Fibroblast of skin of back (primary cell): ENCODE results near the gene OR4Q2. TPM values are rescaled to one million over a fixed set of nuclear protein-coding genes. Genes with fewer than 3 reads are reported as not detected.
"Not testable (repeated sequence)": the region's sequence is repeated elsewhere in the genome, so short reads cannot be mapped to it uniquely, and the experiment has no call there.

Experiments
- DNase-seq: peaks from one replicate; pipeline ENCODE4 v3.0.0-alpha.2; 2013
- polyA plus RNA-seq, 2 experiments: library from polyadenylated mRNA; unstranded; fragments of 120-200 nt; gene quantifications; one replicate each; pipeline ENCODE4 v1.2.1, GENCODE V29; 2013; ENCODE audit not compliant: insufficient read length in 2 of 2

OR4Q2 gene
- not detected for polyA plus RNA-seq (2013, experiment 1 of 2; ENCODE audit: insufficient read length)
- polyA plus RNA-seq (2013, experiment 2 of 2; ENCODE audit: insufficient read length): not detected

DNA sequence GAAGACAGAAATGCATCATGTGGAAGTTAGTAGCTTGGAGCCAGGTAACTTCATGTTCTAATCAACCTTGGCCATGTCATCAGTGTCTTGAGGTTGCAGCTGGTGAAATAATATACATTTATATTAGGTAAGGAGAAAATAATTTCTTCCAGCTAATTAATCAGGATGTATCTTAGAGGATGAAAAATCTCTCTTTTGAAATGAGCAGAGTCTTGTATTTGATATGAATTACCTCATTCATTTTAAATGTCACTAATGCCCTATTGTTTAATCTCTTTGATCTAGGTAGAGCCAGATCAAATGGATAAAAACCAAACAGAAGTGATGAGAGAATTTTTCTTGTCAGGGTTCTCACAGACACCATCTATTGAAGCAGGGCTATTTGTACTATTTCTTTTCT, at the start of gene OR4Q2:
OR4Q2 (plus strand) TSS at position 301 of the 400 bp plus-strand sequence.
- no peak for DNase-seq

DNA sequence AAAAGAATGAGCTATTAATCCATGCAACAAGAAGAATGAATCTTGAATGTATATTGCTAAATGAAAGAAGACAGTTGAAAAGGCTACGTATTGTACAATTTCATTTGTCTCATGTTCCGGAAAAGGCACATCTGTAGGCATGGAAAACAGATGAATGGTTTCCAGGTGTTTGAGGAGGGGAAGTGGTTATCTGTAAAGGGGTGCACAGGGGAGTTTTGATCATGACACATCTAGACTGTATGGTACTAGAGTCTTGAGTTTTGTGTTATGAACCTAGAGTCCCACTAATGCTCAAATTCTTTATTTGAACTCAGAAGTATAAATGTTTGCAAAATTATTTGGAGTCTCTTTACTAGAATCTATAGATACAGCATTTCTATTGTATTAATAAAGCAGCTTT, 32.2 kb upstream of the OR4Q2 start:
- DNase-seq: not testable (repeated sequence)

DNA sequence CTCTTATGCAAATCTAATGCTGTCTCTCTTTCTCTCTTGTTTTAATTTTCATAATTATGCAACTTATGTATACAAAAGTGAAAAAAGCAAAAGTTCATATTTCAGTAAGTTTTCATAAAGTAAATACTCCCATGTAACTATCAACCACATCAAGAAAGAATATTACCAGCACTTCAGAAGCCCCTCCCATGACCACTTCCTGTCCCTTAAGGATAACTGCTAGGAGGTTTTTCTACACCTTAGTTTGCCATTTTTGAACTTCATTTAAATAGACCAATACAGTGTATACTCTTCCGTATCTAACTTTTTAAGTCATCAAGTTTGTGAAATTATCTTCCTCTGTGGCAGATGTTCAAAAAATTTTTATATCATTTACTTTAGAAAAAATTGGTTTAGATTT, 27.1 kb upstream of the OR4Q2 start:
- no peak for DNase-seq

DNA sequence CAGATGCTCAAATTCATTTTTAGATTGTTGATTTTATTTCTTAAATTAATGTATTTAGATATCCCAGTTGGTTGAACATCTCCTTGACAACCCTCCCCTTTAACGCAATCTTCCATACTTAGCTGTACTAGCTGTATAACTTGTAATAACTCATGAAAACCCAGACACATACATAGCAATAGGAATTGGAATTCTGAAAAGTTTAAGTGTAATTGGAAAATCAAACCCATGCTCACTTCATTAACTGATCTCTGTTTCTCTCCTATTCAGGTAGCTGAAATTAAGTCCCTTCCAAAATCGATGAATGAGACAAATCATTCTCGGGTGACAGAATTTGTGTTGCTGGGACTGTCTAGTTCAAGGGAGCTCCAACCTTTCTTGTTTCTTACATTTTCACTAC, 26.7 kb upstream of the OR4Q2 start, which contains the start of gene OR4K15:
OR4K15 (plus strand) TSS at position 301 of the 400 bp plus-strand sequence; CDS start at position 301, 0 bp downstream.
- no peak for DNase-seq

DNA sequence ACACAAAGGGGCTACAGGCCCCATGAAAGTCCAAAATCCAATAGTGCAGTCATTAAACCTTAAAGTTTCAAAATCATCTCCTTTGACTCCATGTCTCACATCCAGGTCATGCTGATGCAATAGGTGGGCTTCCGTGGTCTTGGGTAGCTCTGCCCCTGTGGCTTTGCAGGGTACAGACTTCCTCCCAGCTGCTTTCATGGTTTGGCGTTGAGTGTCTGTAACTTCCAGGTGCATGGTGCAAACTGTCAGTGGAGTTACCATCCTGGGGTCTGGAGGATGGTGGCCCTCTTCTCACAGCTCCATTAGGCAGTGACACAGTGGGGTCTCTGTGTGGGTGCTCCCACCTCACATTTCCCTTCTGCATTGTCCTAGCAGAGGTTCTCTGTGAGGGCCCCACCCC, 8.5 kb upstream of the OR4Q2 start:
- DNase-seq: no peak

DNA sequence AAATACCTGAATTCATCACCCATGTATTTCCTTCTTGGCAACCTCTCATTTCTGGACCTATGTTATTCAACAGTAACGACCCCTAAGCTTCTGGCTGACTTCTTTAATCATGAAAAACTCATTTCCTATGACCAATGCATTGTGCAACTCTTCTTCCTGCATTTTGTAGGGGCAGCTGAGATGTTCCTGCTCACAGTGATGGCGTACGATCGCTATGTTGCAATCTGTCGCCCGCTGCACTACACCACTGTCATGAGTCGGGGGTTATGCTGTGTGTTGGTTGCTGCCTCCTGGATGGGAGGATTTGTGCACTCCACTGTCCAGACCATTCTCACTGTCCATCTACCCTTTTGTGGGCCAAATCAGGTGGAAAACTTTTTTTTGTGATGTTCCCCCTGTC, 356 bp downstream of the OR4Q2 start:
- DNase-seq: no peak

DNA sequence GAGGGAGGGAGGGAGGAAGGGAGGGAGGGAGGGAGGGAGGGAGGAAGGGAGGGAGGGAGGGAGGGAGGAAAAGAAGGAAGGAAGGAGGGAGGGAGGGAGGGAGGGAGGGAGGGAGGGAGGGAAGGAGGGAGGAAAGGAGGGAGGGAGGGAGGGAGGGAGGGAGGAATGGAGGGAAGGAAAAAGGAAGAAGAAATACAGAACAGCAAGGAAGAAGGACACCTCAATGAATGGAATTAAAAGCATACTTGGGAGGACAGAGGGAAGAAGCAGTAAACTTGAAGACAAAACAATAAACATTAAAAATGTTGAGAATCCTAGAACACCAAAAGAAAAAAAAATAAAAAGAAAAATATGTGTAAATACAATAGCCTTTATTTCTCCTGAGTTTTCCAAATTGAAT, 6.2 kb downstream of the OR4Q2 start:
- DNase-seq: no peak

DNA sequence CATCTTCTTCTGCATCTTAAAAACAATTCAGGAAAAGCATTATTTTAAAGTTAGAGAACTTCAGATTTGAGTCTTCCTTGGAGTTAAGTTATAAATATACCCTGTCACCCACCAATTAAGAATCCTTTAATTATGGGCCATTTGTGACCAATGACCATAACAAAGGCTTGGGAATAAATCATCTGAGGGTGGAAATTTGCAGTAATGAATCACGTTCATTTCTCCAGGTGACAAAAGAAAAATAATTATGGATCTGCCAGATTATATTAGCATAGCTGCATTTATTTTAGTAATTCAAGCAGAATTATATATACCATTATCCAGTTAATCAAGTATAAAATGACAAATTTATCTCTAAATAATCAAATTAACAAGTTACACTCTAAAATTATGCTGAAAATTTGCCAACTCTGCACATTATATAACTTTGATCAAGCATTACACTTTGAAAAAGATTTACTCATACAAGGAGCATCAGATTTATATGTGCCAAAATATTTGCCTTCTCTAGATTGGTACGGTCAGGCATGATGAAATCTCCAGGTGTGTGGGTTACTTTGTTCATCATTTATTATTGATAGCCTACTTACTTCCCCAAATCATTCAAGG, 17.4 kb downstream of the OR4Q2 start, which contains the start of gene OR4K14:
OR4K14 (minus strand) TSS at position 51 of the 609 bp plus-strand sequence. CDS start 4,114 bp downstream, outside the sequence.
- DNase-seq: no peak

DNA sequence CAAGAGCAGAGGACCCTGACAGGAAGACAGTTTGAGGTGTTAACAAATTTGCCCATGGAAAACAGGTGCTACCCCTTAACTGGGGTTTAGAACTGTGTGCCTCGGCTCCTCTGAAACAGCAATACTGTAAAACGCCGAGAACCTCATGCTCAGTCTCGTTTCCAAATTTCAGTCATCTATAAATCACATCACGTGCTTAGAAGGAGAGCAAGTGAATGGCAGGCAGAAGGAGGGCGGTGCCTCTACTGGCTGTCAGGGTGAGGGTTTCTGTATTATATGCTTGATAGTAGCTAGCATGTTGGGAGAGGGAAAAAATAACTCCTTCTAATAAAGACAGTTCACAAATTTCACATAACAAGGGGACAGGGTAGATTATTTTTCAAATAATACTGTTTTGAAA, 29.1 kb downstream of the OR4Q2 start:
- no peak for DNase-seq

DNA sequence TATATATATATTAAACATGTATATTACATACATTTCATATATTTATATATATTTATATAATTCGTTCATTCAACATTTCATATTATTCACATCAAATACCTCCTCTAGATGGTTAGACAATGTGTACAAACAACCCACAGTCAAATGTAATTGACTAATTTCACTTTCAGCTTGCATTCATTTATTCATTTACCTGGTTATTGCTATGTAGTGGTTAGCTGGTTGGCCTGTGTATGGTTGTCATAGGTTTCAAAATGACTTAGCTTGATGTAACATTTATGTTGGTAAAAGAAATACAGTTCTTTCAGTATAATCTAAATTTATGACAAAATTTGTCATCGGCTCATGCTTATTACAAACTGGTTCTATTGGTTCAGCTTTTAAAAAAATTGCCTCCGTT, 33.5 kb downstream of the OR4Q2 start:
- DNase-seq: no peak

DNA sequence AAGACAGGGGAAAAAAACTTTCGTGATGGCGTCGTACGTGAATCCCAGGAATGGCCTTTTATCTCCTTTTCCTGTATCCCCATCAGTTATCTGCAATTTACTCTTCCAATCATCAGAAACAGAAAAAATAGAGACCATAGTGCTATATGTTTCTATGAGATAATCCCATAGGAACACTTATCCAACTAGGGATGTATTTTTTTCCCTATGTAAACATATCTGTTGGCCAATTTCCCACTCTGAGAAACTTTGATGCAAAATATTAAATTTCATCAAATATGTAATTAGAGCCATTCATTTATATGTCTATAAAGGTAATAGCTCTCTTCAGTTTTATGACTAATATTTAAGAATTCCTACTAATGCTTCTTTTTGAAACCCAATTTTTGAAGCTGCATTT, 34.0 kb downstream of the OR4Q2 start, which contains the start of gene OR4K13:
OR4K13 (minus strand) TSS at position 101 of the 400 bp plus-strand sequence. CDS start 1,280 bp downstream, outside the sequence.
- no peak for DNase-seq

DNA sequence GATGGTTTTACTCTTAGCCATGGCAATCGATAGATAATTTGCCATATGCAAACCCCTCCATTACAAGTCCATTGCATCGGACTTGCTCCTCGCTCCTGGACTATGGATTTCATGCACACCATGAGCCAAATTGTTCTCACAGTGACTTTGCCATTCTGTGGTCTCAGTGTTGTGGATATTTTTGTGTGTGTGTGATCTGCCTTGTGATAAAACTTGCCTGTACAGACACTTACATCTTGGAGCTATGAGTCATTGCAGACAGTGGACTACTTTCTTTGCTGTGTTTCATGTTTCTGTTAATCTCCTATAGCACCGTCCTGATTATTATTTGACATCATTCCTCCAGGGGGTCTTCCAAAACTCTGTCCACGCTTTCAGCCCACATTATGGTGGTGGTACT, 42.3 kb downstream of the OR4Q2 start:
- no peak for DNase-seq

DNA sequence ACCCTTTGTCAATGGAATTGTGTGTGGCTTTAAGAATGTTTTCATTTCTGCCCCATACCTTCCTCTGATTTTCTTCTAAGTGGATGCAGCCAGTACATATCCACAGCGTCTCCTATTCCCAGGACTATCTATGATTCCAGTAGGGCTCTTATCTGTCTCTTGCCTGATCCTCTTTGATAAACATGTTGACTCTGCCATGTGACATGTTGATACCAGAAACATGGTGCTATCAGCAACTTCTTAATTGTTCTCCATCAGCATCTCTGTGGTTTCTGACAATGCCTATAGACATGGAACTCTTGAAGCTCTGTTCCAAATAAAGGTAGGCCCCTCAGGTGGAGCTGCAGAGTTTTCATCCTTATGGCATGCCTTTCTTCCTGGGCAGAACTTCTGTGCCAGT, 46.2 kb downstream of the OR4Q2 start:
- no peak for DNase-seq
